Ovary (tissue), 9 donors: Measurements from ENCODE around the gene TLCD3A. TPM values are rescaled to one million over a fixed set of nuclear protein-coding genes. Genes with fewer than 3 reads are reported as not detected.

Experiments used
- DNase-seq, 5 donors: peaks; one replicate each; pipeline ENCODE4 v3.0.0-alpha.2; 2019 to 2020
- H3K27ac ChIP-seq, 2 donors: fragments of 200-600 bp; one replicate each; pipeline versions ENCODE4 v1.5.1 to v1.8.0; 2019 to 2022
- H3K27me3 ChIP-seq: fragments of 200-600 bp; one replicate; pipeline ENCODE4 v1.8.0; 2022
- H3K36me3 ChIP-seq: fragments of 200-600 bp; sonication (generic); one replicate; pipeline ENCODE4 v1.5.1; 2019
- H3K4me1 ChIP-seq: one replicate; pipeline ENCODE4 v1.8.1; 2013; ENCODE audit warnings: mild to moderate bottlenecking, moderate library complexity; ENCODE audit not compliant: insufficient read depth
- H3K4me3 ChIP-seq: fragments of 200-600 bp; sonication (generic); one replicate; pipeline ENCODE4 v1.5.1; 2017
- H3K9me3 ChIP-seq, 2 donors: fragments of 200-600 bp in 1 of 2; sonication (generic) in 1 of 2; one replicate each; pipeline versions ENCODE4 v1.5.1 to v1.8.1; 2013 to 2019; ENCODE audit warnings: mild to moderate bottlenecking in 1 of 2, moderate library complexity in 1 of 2
- EP300 ChIP-seq: sonication (generic); formaldehyde crosslinking; IDR thresholded peaks from one replicate; pipeline ENCODE4 v1.6.1; 2017; ENCODE audit warnings: antibody characterized with exemption
- POLR2A ChIP-seq: fragments of 450-650 bp; IDR thresholded peaks from one replicate; pipeline ENCODE4 v1.6.1; 2017; ENCODE audit warnings: antibody characterized with exemption, mild to moderate bottlenecking, moderate library complexity
- WGBS, 3 donors: extraction: QIAGEN DNeasy Blood & Tissue Kit in 1 of 3; methylation state at CpG; one replicate each; pipeline versions ENCODE4 v1.1.5 to v1.1.7; 2013 to 2017; 5-methylcytosine and 5-hydroxymethylcytosine counted together
- intact Hi-C, 4 donors: fragments of 100-400 bp; cut with DNase I; formaldehyde crosslinking; loops; one replicate each; pipeline versions ENCODE4 v1.11.0 to v1.15.1; 2022 to 2023
- polyA plus RNA-seq, 2 donors: library from polyadenylated mRNA; stranded (reverse); fragments of 200-250 nt in 1 of 2; fragments of 350-450 nt in 1 of 2; fragmentation: Illumina TruSeq in 1 of 2; extraction: RNeasy Lipid Tissue Mini Kit (QIAGEN cat#74804) in 1 of 2; gene quantifications; one replicate each; pipeline ENCODE4 v1.2.3, GENCODE V29; 2013 to 2014
- total RNA-seq, 7 donors: library from RNA; depleted of rRNA in 2 of 7; stranded (reverse); fragments of >200 nt in 2 of 7; fragmentation: NEBNext Ultra II Directional in 3 of 7; extraction: Animal tissue kit (Norgen Biotek cat#: 25700) in 3 of 7; gene quantifications; one replicate each; pipeline versions ENCODE4 v1.1.0 to v1.2.4, GENCODE V29; 2016 to 2023
- TF ChIP-seq, protein P1 (sequence below), 3 donors: fragments of 450-650 bp in 2 of 3; fragments of 200-600 bp in 1 of 3; IDR thresholded peaks; one replicate each; pipeline versions ENCODE4 v1.5.1 to v1.8.0; 2016 to 2022; ENCODE audit warnings: antibody characterized with exemption in 3 of 3, mild to moderate bottlenecking in 1 of 3
- donor health status: DM: no; HTN: no; CAD: no; lungs with moderate emphysema.
- donor health status: DM: no; HTN: no; CAD: no.
- donor health status: Bipolar disorder and iron deficiency.
- donor health status: DM: yes; HTN: yes; CAD: no.
- donor health status: DM: no; HTN: no; CAD: no.
- donor health status: DM: yes; HTN: yes; CAD: no.

TLCD3A gene
- total and polyA plus RNA-seq, 9 donors: 3.0 to 17.8 (median 13.1) TPM

DNA sequence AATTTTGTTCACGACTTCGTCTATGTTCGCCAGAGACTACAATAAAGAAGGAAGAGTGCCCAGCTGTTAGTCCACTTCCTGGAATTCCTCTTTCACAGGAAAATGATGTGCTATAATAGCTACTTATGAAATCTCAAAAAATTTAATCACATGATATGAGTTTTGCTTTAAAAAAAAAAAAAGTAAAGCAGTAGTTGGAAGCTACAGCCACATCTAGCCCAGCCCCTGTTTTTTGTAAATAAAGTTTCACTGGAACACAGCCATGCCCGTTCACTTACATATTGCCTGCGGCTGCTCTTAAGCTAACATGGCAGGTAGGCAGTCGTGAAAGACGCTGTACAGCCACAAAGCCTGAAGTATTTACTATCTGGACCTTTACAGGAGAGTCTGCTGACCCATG is 33.1 kb upstream of the TLCD3A start:
- DNase-seq: no peak
- no peaks in the 10 kb centered on the region for H3K9me3 ChIP-seq
- no peaks in the 10 kb centered on the region for H3K27me3 ChIP-seq
- H3K27ac ChIP-seq: no peak overlapping the region
- TF ChIP-seq POLR2A: no peak
- TF ChIP-seq EP300: no peak
- TF ChIP-seq, protein P1, sequence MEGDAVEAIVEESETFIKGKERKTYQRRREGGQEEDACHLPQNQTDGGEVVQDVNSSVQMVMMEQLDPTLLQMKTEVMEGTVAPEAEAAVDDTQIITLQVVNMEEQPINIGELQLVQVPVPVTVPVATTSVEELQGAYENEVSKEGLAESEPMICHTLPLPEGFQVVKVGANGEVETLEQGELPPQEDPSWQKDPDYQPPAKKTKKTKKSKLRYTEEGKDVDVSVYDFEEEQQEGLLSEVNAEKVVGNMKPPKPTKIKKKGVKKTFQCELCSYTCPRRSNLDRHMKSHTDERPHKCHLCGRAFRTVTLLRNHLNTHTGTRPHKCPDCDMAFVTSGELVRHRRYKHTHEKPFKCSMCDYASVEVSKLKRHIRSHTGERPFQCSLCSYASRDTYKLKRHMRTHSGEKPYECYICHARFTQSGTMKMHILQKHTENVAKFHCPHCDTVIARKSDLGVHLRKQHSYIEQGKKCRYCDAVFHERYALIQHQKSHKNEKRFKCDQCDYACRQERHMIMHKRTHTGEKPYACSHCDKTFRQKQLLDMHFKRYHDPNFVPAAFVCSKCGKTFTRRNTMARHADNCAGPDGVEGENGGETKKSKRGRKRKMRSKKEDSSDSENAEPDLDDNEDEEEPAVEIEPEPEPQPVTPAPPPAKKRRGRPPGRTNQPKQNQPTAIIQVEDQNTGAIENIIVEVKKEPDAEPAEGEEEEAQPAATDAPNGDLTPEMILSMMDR (IDR thresholded peaks at IDR 0.05): no peak
- H3K4me3 ChIP-seq: no peak overlapping the region
- intact Hi-C loops: loop anchor here in 3 of 4 donors (5.0 kb wide), 5 partner anchors 277 to 557 kb away; a partner anchor contains a TSS
- no peaks in the 10 kb centered on the region for H3K36me3 ChIP-seq
- WGBS, 3 donors: 74 to 84% (median 83%) methylated on average over 7 of the region's 7 CpGs
- H3K4me1 ChIP-seq: peaks cover 8% of the 10 kb centered on the region

DNA sequence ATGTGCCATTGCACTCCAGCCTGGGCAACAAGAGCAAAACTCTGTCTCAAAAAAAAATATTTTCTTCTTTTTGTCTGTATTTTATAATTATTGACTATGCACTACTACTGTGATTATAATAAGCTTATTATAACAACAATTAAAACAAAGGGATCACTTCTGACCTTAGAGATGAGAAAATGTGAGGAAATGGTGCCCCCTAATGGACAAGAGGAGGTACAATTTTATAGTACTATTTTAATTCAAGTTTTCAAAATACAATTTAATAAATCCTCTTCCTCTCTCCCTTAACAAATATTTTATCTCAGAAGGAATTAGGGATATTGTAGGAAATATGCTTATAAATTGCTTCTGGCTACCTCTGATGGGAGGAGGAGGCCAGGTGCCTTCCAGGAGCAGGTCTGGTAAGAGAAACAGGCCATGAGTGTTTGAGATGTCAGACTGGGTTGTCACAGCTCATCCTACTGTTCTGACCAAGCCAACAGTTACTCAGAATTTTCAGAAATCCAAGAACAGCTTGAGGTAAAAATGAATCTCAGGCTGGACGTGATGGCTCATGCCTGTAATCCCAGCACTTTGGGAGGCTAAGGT is 31.8 kb upstream of the TLCD3A start:
- WGBS, 3 donors: 39 to 52% (median 41%) methylated on average over 1 of the region's 1 CpG
- H3K36me3 ChIP-seq: no peaks in the 10 kb centered on the region
- no peak for DNase-seq
- intact Hi-C loops: loop anchor here in 2 of 4 donors (5.0 kb wide), 1 partner anchor 288 kb away; a partner anchor contains a TSS
- no peak overlapping the region for H3K27ac ChIP-seq
- TF ChIP-seq, protein P1 (IDR thresholded peaks at IDR 0.05): peak; percentile 46 to 78 (median 66)
- no peak for TF ChIP-seq POLR2A
- H3K4me1 ChIP-seq: peaks cover 7% of the 10 kb centered on the region
- H3K9me3 ChIP-seq: no peaks in the 10 kb centered on the region
- H3K27me3 ChIP-seq: no peaks in the 10 kb centered on the region
- no peak overlapping the region for H3K4me3 ChIP-seq

DNA sequence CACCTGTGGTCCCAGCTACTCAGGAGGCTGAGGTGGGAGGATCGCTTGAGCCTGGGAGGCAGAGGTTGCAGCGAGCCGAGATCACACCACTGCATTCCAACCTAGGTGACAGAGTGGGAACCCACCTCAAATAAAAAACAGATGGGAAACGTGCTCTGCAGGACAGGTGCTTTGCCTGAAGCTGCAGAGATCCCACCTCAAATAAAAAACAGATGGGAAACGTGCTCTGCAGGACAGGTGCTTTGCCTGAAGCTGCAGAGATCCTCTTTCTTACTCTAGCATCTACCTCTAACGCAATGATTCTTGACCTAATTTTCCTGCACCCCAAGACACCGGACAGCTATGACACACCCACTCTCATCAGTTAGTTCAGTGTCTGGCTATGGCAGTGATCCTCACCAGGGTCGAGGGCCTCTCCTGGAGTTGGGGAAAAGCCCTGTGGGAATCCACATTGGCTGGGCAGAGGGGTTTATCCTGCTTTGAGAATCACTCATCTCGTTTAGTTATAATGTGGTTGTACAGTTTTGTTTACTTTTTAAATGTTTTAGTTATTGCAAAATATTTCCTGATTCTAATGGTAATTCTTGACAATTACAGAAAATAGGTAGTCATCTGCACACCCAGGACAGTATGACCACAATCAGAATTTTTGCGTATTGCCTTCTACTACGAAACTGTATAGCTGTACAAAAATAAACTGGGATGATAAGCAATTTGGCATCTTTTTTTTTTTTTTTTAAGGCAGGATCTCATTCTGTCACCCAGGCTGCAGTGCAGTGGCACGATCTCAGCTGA is 29.1 kb upstream of the TLCD3A start:
- Histone ChIP-seq H3K9me3 (no peaks in the 10 kb centered on the region), H3K36me3 (no peaks in the 10 kb centered on the region), H3K4me1 (peaks cover 2% of the 10 kb centered on the region), H3K27ac (no peak overlapping the region), H3K27me3 (no peaks in the 10 kb centered on the region), H3K4me3 (no peak overlapping the region)
- no peak for DNase-seq
- intact Hi-C loops: loop anchor here in 2 of 4 donors (5.0 kb wide), 1 partner anchor 291 kb away; a partner anchor contains a TSS
- WGBS, 3 donors: 75 to 82% (median 80%) methylated on average over 12 of the region's 12 CpGs
- no peak for TF ChIP-seq POLR2A
- no peak for TF ChIP-seq EP300
- TF ChIP-seq, protein P1 (IDR thresholded peaks at IDR 0.05): no peak

DNA sequence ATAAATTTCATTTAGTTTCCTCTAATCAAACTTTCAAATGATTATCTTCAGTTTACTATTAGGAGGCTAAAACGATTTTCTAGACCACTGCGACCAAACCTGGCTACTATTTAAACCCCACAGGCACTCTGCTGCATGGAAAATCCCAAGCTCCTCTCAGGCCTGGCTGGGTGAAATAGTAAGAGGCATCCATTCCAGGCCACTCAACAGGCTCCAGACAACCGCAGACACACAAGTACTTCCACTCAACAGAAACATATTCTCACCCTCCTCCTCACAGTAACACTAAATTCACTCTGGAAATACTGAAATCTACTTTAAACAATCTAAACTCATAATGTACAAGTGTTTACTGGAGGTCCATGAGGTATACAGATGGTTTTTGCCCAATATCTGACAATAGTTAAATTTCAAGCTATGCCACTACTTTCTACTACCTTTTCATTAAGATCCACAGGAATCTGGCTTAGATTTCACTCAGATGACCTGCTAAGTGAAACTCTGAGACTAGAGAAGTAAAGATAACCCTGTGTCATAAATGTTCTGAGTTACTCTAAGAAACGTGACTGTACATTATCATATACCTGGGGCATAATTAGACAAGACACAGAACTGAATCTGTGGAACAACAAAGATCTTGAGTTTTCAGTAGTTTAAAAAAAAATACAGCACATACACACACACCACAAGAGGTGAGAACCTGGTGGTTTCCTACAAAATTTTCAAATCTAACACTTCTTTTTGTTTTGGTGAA is 28.1 kb upstream of the TLCD3A start:
- no peak for DNase-seq
- intact Hi-C loops: loop anchor here in 2 of 4 donors (5.0 kb wide), 1 partner anchor 292 kb away; a partner anchor contains a TSS
- H3K9me3 ChIP-seq: no peaks in the 10 kb centered on the region

More for the DNA sequence above, 28.1 kb upstream of the TLCD3A start:
- WGBS, 3 donors: 78 to 87% (median 83%) methylated on average over 4 of the region's 4 CpGs
- no peaks in the 10 kb centered on the region for H3K36me3 ChIP-seq
- TF ChIP-seq, protein P1 (IDR thresholded peaks at IDR 0.05): no peak
- no peak for TF ChIP-seq POLR2A
- no peak for TF ChIP-seq EP300
- no peak overlapping the region for H3K4me3 ChIP-seq
- no peaks in the 10 kb centered on the region for H3K27me3 ChIP-seq
- H3K4me1 ChIP-seq: peaks cover 2% of the 10 kb centered on the region
- H3K27ac ChIP-seq: no peak overlapping the region
